NCI-H1092 (cell line): ENCODE results near the gene RELL2.
A peak's percentile ranks its signal among the peaks of the same experiment; 100 is the strongest.
"Not testable (repeated sequence)": the region's sequence is repeated elsewhere in the genome, so short reads cannot be mapped to it uniquely, and the experiment has no call there.

Source experiments
- DNase-seq: peaks from one replicate; lab custom pipeline; 2025; lab: John Stamatoyannopoulos, UW

RELL2 gene

DNA sequence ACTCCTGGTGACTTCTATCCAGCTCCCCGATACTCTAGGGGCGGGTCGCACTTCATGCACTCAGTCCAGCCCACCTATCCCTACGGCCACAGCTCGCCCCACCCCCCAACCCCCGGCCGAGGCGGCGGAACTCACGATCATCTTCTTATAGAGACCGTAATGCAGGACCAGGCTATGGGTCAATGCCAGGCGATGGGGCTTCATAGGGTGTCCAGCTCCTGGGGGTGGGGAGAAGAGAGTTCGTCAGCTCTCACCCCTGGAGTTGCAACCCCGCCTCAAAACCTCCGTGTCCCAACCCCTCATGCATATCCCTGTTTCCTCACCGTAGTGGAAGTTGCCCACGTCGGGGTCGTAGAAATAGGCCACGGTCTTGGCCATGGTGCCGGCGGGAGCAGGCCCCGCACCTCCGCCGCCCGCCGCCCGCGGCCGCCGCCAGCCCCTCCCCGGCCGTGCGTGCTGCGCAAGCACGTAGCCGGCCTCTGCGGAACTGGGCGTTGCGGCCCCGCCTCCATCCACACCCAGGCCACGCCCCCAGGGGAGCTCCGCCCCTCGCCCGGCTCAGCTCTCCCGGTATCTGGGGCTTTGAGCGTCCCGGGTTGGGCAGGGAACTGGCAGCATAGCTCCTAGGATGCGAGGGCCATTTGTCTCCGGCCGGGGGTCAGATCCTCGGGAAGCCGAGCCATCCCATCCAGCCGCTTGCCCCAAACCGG, at the start of gene RELL2, which contains the start of gene HDAC3:
Gene RELL2 (plus strand): TSS at position 585 of the 710 bp plus-strand sequence. CDS start 1,229 bp downstream, outside the sequence.
Gene HDAC3 (minus strand): TSS at position 437 of the 710 bp plus-strand sequence. CDS start 59 bp downstream, at position 378.
- DNase-seq: peak; percentile 64

- no peak for DNase-seq
These were observed 46.7 kb upstream of the RELL2 start for GRCh38 chr5:141590127-141590526.

GRCh38 chr5:141596867-141597266, 39.9 kb upstream of the RELL2 start:
- DNase-seq: no peak

GRCh38 chr5:141597394-141597793, 39.4 kb upstream of the RELL2 start:
- DNase-seq: no peak

GRCh38 chr5:141597814-141598213, 39.0 kb upstream of the RELL2 start:
- DNase-seq: no peak

- DNase-seq: no peak
These were observed 38.1 kb upstream of the RELL2 start for GRCh38 chr5:141598391-141599345.

GRCh38 chr5:141602606-141603005, 34.2 kb upstream of the RELL2 start:
- no peak for DNase-seq

- no peak for DNase-seq
These were observed 32.7 kb upstream of the RELL2 start for GRCh38 chr5:141603923-141604717.

DNA sequence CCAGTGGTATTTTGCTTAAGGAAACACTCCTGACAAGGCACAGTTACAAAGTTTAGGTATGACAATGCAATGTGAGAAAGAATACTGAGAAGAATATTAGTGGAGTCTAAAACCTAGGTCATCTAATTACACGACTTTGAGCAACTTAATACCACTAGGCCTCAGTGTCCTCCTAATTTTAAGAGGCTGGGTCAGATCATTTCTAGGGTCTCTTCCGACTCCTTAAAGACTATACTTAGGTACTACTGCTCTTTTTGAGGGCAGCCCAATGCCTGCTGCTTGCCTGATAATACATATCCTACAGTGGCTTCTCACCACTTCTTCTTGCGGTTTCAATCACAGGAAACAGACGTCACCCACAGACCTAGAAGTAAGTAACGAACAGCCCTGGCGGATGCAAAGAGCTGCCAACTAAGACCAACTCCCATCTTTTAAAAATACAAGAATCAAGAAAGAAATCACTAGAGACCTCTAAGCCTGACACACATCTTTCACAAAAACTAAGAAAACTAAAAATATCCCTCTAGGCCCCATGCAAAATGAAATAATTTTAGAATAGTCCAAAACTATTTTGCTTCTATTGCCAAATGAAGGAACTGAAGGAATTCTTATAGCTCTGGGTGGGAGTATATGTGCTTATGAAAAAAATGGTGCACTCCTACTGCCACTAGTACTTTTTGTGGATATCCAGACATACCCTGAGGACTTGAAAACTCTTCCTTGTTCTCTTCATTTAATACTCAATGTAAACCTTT, 31.1 kb upstream of the RELL2 start:
- DNase-seq: no peak

DNA sequence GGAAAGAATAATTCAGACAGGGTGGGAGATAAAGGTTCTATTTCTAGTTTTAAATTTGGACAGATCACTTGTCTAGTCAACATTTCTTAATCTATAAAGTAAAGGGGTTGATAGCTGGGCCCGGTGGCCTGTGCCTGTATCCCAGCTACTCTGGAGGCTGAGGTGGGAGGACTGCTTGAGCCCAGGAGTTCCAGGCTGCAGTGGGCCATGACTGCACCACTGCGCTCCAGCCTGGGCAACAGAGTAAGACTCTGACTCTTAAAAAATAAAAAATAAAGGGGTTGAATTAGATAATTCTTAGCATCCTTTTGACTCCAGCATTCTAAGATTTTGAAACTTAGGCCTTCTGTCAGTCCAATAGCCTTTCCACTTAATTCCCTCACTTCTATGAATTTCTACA, 28.8 kb upstream of the RELL2 start:
- DNase-seq: no peak

DNA sequence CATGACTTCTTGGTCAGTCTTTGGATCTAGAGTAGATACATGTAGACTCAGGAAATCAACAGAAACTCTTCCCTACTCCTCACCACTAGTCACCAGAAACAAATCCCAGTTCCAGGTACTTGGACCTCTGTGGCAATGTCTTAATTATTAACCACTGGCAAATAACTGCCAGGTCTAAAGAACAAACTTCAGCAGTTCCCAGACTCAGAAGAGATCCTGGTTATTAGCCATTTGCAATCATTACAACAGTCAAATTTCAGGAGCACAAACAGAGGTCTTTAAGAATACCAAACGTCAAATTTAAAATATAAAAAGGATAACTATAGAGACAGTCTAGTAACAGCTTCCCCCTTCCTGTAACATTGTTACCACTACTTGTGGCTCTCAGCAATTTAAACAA, 28.2 kb upstream of the RELL2 start:
- DNase-seq: no peak

DNA sequence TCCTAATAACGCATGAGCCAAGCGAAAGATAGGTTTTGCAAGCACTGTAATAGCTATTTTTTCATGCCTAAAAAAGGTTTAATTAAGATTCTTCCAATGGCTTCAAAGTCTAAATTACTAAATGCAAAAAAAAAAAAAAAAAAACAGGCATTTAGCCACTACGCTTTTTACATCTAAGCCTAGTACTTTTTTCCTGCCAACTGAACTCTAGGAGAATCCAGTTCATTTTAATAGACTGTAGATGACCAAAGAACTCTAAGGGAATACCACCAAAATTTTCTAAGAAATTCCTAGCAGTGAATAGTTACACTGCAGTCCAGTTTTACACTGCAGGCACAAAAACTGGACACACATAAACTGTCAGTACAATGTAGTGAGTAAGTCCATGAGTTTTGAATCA, 27.8 kb upstream of the RELL2 start:
- no peak for DNase-seq

GRCh38 chr5:141609921-141610320, 26.9 kb upstream of the RELL2 start:
- DNase-seq: not testable (repeated sequence)

DNA sequence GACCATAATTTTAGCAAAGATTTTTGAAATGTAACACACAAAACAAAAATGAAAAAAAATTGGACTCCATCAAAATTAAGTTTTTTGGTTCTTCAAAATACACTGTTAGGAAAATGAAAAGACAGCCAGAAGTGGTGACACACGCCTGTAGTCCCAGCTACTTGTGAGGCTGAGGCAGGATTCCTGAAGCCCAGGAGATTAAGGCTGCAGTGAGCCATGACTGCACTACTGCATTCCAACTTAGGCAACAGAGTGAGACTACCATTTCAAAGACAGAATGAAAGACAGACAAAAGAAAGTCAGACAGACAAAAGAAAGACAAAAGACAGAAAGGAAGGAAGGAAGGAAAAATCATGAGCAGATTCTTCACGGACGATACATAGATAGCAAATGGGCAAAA, 25.5 kb upstream of the RELL2 start:
- no peak for DNase-seq

- DNase-seq: no peak
These were observed 23.5 kb upstream of the RELL2 start for GRCh38 chr5:141613344-141613743.

DNA sequence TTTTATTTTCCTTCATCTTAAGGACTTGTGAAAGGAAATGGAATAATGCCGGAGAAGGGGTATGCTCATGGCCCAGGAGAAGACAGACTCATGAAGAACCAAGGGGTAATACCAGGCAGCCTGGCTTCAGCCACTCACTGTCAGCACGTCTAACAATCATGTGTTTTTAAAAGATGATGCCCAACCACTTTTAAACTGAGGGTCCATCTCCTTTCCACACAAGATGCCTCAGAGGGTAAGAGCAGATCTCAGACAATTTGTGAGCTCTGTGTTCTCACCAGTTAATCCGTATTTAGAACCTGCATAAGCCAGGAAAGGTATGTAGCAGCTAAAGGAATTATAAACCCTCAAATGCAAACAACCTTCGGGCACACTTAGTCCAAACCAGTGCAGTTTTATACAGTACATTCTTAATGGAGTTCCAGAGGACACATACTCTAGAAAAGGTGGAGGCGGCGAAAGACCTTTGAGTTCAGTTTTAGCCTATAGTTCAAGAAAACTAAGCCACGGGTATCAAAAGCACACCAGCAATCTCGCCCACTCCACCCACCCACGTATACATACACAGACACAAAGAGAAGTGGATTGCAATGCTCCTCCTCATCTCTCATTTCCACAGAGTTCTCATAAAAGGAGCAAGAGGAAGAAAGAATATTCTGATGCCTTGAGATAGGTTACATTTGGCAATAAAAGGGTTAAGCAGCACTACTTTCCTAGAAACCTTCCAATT, 20.6 kb upstream of the RELL2 start:
- DNase-seq: no peak

DNA sequence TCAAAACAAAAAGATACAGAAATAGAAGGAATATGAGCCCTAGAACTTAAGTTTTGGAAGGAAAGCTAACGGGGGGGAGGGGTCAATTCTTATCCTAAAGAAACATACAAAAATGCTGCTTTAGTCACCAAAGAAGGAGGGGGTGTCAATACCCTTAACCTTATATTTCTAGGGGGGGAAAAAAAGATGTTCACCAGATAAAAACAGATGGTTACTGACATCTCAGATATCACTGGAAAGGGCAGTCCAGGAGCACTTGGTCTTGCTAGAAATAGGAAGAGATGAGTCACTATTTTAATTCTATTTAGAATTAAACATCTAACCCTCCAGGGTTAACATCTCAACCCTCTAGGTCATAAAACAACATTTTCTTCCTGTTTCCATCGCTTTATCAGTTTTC, 19.7 kb upstream of the RELL2 start:
- no peak for DNase-seq

DNA sequence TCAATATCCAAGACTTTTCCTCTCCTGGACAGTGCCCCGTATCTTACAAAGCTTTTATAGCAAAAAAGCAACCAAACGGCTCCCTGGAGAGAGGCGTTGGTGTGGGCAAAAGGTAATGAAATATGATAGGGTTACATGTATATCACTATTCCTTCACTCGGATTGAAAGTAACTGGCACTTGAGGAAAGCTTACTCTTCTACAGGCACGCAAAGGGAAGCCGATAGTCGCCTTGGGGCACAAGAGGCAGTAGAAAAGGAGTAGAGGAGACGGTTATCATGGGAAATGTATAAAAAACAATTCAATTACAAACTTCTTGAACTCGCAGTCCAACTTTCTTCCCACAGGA, 19.1 kb upstream of the RELL2 start:
- no peak for DNase-seq

DNA sequence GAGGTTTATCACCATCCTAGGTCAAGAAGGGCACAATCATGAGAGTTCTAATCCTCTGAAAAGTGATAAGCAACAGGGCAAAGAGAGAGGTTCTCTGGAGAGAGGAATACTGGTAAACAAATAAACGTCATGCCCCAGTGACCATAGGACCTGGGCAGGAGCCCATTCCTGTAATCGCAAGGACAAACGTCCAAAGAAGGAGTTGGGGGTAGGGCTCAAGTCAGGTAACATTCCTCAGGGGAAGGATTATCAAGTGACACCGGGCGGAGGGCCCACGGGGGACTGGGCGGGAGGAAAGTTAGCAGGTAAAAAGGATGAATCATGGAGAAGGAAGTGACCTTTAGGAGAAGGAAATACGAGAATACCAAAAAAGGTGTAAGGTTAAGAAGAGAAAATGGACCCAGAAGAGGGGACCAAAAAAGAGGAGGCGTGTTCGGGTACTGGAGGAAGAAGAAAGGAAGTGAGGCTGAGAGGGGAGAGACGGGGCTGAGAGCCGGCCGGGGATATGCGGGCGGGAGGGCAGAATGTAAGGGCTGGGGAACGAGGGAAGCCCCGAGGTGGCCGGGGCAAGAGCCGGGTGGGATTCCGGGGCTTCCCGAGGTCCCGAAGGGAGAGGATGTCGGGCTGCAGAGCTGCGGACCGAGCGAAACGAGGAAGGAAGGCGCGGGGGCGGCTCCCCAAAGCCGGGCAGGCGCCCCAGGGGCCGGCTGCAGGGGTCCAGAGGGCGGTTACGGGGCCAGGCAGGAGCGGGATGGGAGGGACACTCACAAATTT, 18.6 kb upstream of the RELL2 start:
- DNase-seq: no peak
